HG03558 (cell line): ENCODE measurements around the gene INTS4.
A peak's percentile ranks its signal among the peaks of the same experiment; 100 is the strongest.
"Not testable (repeated sequence)": the region's sequence is repeated elsewhere in the genome, so short reads cannot be mapped to it uniquely, and the experiment has no call there.

Experiments used
- ATAC-seq: cut with Tn5 transposase; IDR thresholded peaks from one replicate; pipeline ENCODE4 v1.9.1; 2021; ENCODE audit warnings: moderate number of reproducible peaks; ENCODE audit not compliant: unreplicated experiment; ENCODE audit errors: extremely low read depth

Gene INTS4, protein sequence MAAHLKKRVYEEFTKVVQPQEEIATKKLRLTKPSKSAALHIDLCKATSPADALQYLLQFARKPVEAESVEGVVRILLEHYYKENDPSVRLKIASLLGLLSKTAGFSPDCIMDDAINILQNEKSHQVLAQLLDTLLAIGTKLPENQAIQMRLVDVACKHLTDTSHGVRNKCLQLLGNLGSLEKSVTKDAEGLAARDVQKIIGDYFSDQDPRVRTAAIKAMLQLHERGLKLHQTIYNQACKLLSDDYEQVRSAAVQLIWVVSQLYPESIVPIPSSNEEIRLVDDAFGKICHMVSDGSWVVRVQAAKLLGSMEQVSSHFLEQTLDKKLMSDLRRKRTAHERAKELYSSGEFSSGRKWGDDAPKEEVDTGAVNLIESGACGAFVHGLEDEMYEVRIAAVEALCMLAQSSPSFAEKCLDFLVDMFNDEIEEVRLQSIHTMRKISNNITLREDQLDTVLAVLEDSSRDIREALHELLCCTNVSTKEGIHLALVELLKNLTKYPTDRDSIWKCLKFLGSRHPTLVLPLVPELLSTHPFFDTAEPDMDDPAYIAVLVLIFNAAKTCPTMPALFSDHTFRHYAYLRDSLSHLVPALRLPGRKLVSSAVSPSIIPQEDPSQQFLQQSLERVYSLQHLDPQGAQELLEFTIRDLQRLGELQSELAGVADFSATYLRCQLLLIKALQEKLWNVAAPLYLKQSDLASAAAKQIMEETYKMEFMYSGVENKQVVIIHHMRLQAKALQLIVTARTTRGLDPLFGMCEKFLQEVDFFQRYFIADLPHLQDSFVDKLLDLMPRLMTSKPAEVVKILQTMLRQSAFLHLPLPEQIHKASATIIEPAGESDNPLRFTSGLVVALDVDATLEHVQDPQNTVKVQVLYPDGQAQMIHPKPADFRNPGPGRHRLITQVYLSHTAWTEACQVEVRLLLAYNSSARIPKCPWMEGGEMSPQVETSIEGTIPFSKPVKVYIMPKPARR

GRCh38 chr11:77994434-77995362 is at the start of gene INTS4:
INTS4 (minus strand) TSS chr11:77994668; CDS start chr11:77994643, 25 bp downstream.
- ATAC-seq = peak; percentile 95

GRCh38 chr11:78041843-78042440 is 47.5 kb upstream of the INTS4 start:
- no peak for ATAC-seq

DNA sequence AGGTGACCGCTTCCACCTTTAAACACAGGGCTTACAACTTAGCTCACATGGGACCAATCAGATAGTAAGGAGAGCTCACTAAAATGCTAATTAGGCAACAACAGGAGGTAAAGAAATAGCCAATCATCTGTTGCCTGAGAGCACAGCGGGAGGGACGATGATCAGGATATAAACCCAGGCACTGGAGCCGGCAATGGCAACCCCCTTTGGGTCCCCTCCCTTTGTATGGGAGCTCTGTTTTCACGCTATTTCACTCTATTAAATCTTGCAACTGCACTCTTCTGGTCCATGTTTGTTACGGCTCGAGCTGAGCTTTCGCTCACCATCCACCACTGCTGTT is 46.9 kb upstream of the INTS4 start:
- not testable (repeated sequence) for ATAC-seq

DNA sequence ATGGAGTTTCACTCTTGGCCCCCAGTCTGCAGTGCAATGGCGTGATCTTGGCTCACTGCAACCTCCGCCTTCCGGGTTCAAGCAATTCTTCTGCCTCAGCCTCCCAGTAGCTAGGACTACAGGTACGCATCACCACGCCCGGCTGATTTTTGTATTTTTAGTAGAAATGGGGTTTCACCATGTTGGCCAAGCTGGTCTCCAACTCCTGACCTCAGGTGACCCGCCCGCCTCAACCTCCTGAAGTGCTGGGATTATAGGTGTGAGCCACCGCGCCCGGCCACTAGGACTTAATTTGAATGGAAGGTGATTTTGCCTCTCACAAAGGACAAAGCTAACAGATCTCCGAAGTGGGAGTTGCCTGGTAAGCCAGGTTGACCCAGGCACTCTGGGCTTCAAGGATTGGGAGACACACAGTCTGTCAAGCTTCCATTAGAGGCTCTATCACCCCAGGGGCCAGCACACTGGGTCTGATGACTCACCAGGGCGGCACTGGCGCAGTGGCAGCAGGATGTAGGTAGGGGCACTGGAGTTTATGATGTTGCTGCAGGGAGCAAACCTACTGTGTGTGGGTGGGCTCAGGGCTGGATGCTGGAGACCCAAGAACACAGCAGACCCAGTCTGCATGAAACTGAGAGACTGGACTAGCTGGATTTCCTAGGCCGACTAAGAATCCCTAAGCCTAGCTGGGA is 46.4 kb upstream of the INTS4 start:
- no peak for ATAC-seq

DNA sequence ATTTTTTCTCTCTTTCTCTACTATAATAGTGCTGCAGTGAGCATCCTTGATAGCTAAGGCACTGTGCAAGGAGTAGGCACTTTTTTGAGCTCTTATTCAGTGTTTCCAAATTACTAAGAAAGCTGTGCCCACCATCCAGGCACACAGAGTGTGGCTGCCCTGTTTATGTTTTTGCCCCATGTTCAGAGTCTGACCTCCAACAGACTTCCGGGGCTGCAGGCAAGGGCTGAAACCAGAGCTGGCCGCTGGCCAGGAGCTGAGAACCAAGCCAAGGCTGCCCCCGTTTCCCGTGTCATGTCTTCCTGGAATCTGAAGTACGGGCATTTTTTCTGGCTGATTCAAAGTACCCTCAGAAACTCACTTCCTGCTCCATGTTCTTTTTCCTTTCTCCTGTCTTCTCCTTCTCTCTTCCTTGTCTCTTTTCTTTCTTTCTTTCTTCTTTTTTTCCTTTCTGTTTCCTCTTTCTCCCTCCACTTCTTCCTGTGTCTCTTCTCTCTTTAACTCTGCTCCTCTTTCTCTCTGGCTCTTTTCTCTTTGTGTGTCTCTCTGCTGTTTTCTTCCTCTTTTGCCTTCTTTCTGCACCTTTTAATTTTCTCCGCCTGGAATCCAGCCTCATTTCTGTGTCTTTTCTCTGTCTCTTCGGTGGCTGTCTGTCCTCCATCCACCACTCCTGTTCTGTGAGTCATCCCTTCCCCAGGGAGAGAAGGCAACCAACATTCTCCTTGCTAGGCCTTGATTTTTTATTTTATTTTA is 45.6 kb upstream of the INTS4 start:
- peak; percentile 46 for ATAC-seq

DNA sequence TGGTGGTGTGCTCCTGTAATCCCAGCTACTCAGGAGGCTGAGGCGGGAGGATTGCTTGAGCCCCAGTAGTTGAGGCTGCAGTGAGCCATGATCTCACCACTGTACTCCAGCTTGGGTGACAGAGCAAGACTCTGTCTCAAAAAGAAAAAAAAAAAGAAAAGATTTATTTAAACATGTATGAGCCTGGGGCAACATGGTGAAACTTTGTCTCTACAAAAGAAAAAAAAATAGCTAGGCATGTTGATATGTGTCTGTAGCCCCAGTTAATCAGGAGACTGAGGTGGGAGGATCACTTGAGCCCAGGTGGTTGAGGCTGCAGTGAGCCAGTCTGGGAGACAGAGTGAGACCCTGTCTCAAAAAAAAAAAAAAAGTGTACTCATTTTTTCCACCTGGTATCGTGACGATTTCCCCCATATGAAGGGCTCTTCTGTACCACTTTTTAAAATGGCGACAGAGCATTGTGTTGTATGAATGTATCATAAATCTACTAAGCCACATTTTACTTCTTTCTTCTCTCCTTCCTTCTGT is 45.0 kb upstream of the INTS4 start:
- ATAC-seq = no peak

DNA sequence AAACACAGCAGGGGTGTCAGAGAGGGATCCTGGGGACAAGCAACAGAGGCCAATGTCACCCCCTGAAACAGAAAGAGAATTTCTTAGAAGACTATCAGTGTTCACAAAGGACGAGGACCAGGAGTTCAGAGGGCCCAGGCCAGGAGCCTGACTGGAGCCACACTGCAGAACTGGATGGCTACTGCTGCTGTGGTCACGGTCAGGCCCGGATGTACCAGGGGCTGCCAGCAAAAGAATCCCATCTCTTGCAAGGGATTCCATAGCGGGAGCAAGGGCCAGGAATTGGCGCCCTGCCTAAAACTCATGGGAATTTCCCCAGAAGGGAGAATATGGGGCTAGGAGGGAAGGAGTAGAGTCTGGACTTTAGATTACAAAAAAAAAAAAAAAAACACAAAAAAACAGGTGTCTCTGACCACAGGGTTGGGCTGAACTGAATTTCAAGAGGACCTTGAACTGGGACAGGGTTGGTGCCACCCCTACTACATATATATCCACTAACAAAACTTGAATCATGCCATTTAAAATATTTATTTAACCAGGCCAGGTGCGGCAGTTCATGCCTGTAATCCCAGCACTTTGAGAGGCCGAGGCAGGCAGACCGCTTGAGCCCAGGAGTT is 44.3 kb upstream of the INTS4 start:
- no peak for ATAC-seq

DNA sequence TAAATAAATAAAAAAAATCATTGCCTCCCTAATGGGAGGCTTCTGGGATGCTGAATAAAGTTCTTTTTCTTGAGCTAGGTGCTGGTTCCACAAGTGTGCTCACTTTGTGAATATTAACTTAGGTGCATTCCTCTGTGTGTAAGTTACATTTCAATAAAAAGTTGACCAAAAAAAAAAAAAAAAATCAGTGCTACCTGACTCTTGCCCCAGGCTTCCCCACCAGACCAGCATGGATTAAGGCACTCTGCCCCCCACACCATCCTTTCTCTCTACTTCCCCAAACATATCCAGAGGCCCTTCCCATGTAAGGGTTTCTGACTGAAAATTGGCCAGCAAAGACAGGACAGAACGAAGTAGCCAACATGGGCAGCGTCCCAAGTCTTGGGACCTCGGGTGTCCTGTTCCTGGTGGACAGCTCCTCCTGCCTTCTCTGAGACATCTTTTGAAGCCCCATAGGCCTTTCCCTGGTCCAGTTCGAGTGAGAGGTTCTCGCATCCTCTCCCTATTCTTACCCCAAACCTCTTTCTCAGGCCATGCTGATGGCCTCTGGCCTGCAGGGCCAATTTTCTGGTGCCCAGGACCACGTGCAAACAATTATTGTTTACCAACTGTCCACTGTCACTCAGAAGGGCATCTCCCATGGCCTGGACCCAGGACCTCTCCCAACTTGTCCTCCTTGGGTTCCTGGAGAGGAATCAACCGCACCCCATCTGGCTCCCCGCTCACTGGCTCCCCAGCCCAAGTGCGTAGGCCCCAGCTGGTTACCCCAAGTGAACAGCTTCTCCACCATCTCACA is 43.6 kb upstream of the INTS4 start:
- ATAC-seq = no peak

DNA sequence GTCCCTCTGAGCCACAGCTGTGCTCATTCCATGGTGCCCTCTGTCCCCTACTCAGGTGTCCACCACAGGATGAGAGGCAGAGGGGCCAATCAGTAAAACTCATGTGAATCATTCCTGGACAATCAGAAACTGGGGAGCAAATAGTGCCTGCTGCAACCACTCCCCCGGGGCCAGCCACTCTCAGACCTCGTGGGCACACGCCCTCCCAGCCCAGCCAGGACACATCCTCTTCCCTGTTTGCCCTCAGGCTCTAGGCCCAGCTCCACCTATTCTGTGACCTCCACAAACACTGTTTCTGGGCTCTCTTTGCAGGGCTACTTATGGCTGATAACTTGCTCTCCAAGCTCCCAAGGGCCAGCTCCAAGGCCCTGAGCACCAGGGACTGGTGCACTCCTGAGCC is 42.6 kb upstream of the INTS4 start:
- ATAC-seq = no peak

- no peak for ATAC-seq
Measured at GRCh38 chr11:78036313-78036712, 41.8 kb upstream of the INTS4 start.

- ATAC-seq = no peak
Measured at GRCh38 chr11:78034623-78035022, 40.2 kb upstream of the INTS4 start.

GRCh38 chr11:78033040-78033439 is 38.6 kb upstream of the INTS4 start:
- no peak for ATAC-seq

DNA sequence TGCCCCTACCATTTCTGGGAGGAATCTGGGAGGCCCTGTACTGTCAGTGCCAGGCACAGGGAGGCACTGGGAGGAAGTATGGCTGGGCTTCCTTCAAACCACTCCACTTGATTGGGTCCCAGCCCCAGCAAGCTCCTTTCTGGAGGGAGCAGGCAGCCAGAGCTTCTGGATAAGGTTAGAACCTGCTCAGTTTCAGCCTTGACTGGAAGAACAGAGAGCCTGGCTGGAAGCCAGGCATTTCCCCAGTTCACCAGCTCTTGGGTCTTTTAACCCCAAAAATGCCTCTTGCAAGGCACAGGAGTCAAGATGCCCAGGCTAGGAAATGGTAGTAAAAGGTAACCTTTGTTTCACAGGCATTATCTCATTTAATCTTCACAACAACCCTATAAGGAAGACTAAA is 37.6 kb upstream of the INTS4 start:
- ATAC-seq = no peak

GRCh38 chr11:78031629-78032028 is 37.2 kb upstream of the INTS4 start:
- ATAC-seq = no peak

DNA sequence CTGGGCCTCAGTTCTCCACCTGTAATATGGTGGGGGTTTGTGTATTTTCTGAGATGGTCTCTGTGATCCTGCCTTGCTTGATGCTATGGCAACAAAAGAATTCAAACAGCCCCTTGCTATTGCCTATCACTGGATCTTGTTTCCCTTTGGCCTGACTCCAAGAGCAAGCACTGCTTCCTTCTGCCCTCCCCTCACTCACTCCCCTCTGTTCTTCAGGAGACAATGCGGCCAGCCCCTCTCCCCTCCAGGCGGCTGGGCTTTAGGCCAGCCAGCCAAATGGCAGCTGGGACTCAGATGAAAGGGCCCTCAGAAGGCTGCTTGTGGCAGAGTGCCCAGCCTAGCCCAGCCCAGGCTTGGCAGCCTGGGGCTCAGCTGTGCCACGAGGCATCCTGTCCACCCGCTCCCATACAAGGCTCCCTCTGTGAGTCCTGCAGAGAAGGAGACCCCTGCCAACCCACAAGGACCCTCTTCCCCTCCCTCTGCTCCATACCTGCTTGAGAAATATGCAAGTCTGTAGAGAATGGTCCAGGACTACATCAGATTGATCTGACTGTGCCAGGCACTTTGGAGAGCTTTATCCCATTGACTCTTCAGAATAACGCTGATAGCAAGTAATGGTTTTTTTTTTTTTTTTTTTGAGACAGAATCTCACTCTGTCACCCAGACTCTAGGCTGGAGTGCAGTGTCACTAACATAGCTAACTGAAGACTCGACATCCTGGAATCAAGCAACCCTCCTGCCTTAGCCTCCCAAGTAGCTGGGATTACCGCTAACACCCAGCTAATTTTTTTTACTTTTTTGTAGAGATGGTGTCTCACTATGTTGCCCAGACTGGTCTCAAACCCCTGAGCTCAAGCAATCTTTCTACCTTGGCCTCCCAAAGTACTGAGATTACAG is 36.2 kb upstream of the INTS4 start:
- no peak for ATAC-seq

DNA sequence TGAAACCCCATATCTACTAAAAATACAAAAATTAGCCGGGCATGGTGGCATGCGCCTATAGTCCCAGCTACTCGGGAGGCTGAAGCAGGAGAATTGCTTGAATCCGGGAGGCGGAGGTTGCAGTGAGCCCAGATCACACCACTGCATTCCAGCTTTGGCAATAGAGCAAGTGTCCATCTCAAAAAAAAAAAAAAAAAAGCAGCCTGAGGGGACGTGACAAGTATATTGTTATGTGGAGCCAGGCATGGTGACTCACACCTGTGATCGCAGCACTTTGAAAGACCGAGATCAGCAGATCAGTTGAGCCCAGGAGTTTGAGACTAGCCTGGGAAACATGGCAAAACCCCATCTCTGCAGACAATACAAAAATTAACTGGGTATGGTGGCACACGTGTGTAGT is 34.0 kb upstream of the INTS4 start:
- ATAC-seq = not testable (repeated sequence)
